GM12878 (cell line): ENCODE results near the gene LRRC4B.

Experiments used
- CTCF ChIP-seq, 3 experiments: IDR thresholded peaks in 2 of 3; conservative IDR thresholded peaks in 1 of 3; 2 replicates each; pipeline ENCODE4 v1.5.1; 2011; ENCODE audit warnings: low read depth in 3 of 3, low read length in 3 of 3, mild to moderate bottlenecking in 3 of 3, control low read depth in 2 of 3, moderate library complexity in 2 of 3, inconsistent platforms in 1 of 3, mixed read lengths in 1 of 3; ENCODE audit not compliant: control insufficient read depth in 2 of 3, insufficient read depth in 1 of 3; ENCODE audit errors: extremely low read depth in 1 of 3
- E2F4 ChIP-seq: IDR thresholded peaks from 2 replicates; pipeline ENCODE4 v1.6.1; 2012; ENCODE audit warnings: low read depth, low read length, improper control_type of control experiment
- JUNB ChIP-seq: IDR thresholded peaks from 2 replicates; pipeline ENCODE4 v1.6.1; 2016; ENCODE audit warnings: antibody characterized with exemption, mild to moderate bottlenecking
- MAX ChIP-seq: IDR thresholded peaks from 2 replicates; pipeline ENCODE4 v1.6.1; 2012; ENCODE audit warnings: low read depth, low read length, improper control_type of control experiment
- NBN ChIP-seq: fragments of 450-650 bp; IDR thresholded peaks from 2 replicates; pipeline ENCODE4 v1.6.1; 2016
- PKNOX1 ChIP-seq: fragments of 450-650 bp; IDR thresholded peaks from 2 replicates; pipeline ENCODE4 v1.6.1; 2016; ENCODE audit warnings: mild to moderate bottlenecking
- POLR2AphosphoS5 ChIP-seq: IDR thresholded peaks from 2 replicates; pipeline ENCODE4 v1.6.1; 2011; ENCODE audit warnings: mild to moderate bottlenecking, low read length, inconsistent platforms
- SMC3 ChIP-seq: IDR thresholded peaks from 2 replicates; pipeline ENCODE4 v1.6.1; 2011; ENCODE audit warnings: low read length, improper control_type of control experiment, borderline replicate concordance
- TCF3 ChIP-seq: IDR thresholded peaks from 2 replicates; pipeline ENCODE4 v1.6.1; 2012; ENCODE audit warnings: low read depth, mild to moderate bottlenecking, low read length, borderline replicate concordance; ENCODE audit not compliant: insufficient read depth

GRCh38 chr19:50570997-50571396, 2.8 kb upstream of the LRRC4B start:
- TF ChIP-seq PKNOX1 (no peak), JUNB (no peak), MAX (no peak), POLR2AphosphoS5 (no peak), CTCF (IDR thresholded peaks at IDR 0.05 in 2 of 3, conservative IDR thresholded peaks at IDR 0.05 in 1 of 3; ENCODE audit: control insufficient read depth in 2 of 3, extremely low read depth in 1 of 3, insufficient read depth in 1 of 3, low read depth in 3 of 3, low read length in 3 of 3) (no peak), TCF3 (no peak), SMC3 (no peak), NBN (no peak), E2F4 (no peak)
